Measurements from ENCODE around the gene AQP1. TPM values are rescaled to one million over a fixed set of nuclear protein-coding genes. Genes with fewer than 3 reads are reported as not detected.

The AQP1 gene
- total RNA-seq (2014; rRNA removed; shearing (Covaris generic)) (0.54 and 1.1 TPM in 2 replicates), polyA plus RNA-seq (2016; fragmentation: Nextera tagmentation; extraction: Ambion mirVana) (0.33 and 0.34 TPM in 2 replicates)

DNA sequence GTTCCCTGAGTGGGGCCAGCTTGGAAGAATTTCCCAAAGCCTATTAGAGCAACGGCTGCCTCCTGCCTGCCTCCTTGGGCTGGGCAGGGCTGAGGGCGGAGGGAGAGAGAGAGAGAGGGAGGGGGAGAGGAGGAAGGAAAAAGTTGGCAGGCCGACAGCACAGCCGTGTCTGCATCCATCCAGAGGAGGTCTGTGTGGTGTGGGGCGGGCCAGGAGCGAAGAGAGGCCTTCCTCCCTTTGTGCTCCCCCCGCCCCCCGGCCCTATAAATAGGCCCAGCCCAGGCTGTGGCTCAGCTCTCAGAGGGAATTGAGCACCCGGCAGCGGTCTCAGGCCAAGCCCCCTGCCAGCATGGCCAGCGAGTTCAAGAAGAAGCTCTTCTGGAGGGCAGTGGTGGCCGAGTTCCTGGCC is at the start of gene AQP1:
AQP1 (plus strand) TSS at position 293 of the 409 bp plus-strand sequence; CDS start at position 350, 57 bp downstream.
- in situ Hi-C loops (cut with MboI): no loop called here
- WGBS, 2 experiments (ENCODE audit: low coverage in 1 of 2, low lambda C conversion rate in 2 of 2, missing lambda C conversion rate in 2 of 2): 27 to 32% methylated on average over 10 to 12 of the region's 12 CpGs
- no peak within 1 kb of the TSS for H2AFZ ChIP-seq
- no peak within 1 kb of the TSS for H3K27ac ChIP-seq
- 0 out of 2 replicates have a peak, but pooled peaks cover 5% of the 10 kb centered on the region for H3F3A ChIP-seq (ENCODE audit: insufficient read depth)
- no peaks in the 10 kb centered on the region for H3K27me3 ChIP-seq (replicated peaks; ENCODE audit: insufficient read depth)
- no peaks in the 10 kb centered on the region for H3K79me2 ChIP-seq (ENCODE audit: insufficient read depth)
- H4K20me1 ChIP-seq (ENCODE audit: insufficient read depth): no peaks in the 10 kb centered on the region
- H3K4me2 ChIP-seq (ENCODE audit: unreplicated experiment): no peak within 1 kb of the TSS
- H3K4me1 ChIP-seq (ENCODE audit: insufficient read depth): peaks cover 31% of the 10 kb centered on the region
- no peaks in the 10 kb centered on the region for H3K9me3 ChIP-seq (ENCODE audit: low read depth)
- H3K9ac ChIP-seq: no peak within 1 kb of the TSS
- H3K36me3 ChIP-seq (ENCODE audit: low read depth): no peaks in the 10 kb centered on the region
- no peak for DNase-seq
- H3K9me2 ChIP-seq (ENCODE audit: insufficient read depth): no peaks in the 10 kb centered on the region
- no peak for TF ChIP-seq EZH2 (IDR thresholded peaks at IDR 0.05; ENCODE audit: insufficient read depth, poor library complexity, severe bottlenecking)
- no peak for TF ChIP-seq EZH2phosphoT487 (IDR thresholded peaks at IDR 0.05; ENCODE audit: insufficient read depth, low read depth)
- no peak within 1 kb of the TSS for H3K4me3 ChIP-seq

DNA sequence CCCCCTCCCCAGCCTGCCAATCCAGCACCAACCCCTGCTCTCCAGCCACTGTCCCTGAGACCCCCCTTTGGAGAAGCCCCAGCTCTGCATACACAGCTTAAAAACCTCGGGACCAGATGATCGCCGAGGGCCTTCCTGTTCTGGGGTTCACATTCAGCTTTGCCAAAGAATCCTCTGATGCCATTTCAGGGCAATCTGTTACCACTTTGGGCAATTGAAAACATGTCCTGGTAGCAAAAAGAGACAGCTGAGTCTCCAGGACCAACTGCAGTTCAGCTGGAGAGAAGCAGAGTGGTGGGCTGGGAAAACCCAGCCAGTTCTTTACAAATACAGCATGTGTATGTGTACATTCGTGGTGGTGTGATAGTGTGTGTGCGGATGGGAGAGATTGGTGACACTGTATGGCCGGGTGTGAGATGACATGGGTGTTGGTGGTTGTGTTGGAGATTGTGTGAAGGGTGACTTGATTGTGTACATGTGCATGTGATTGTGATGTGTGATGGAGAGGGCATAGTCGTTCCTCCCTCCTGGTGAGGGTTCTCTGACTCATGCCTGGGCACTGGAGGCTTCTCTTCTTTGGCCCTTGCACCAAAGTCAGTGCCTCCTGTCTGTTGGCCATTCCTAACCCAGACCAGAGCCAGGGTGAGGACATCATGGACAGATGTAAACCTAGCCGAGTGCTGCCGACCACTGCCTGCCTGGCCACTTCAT is 48.5 kb upstream of the AQP1 start:
- Histone ChIP-seq H3K27me3 (replicated peaks; ENCODE audit: insufficient read depth) (no peaks in the 10 kb centered on the region), H3K27ac (no peak overlapping the region), H3K79me2 (ENCODE audit: insufficient read depth) (no peaks in the 10 kb centered on the region), H4K20me1 (ENCODE audit: insufficient read depth) (no peaks in the 10 kb centered on the region), H3F3A (ENCODE audit: insufficient read depth) (no peaks in the 10 kb centered on the region), H3K4me1 (ENCODE audit: insufficient read depth) (no peaks in the 10 kb centered on the region), H3K9ac (no peak overlapping the region), H3K9me2 (ENCODE audit: insufficient read depth) (no peaks in the 10 kb centered on the region), H3K4me3 (no peak overlapping the region), H3K9me3 (ENCODE audit: low read depth) (no peaks in the 10 kb centered on the region), H3K4me2 (ENCODE audit: unreplicated experiment) (no peak overlapping the region), H3K36me3 (ENCODE audit: low read depth) (no peaks in the 10 kb centered on the region), H2AFZ (no peak overlapping the region)
- in situ Hi-C loops (cut with MboI): no loop called here
- TF ChIP-seq EZH2 (IDR thresholded peaks at IDR 0.05; ENCODE audit: insufficient read depth, poor library complexity, severe bottlenecking) (no peak), EZH2phosphoT487 (IDR thresholded peaks at IDR 0.05; ENCODE audit: insufficient read depth, low read depth) (no peak)
- DNase-seq: no peak
- 51 to 55% methylated on average over 9 of the region's 9 CpGs for WGBS, 2 experiments (ENCODE audit: low coverage in 1 of 2, low lambda C conversion rate in 2 of 2, missing lambda C conversion rate in 2 of 2)

DNA sequence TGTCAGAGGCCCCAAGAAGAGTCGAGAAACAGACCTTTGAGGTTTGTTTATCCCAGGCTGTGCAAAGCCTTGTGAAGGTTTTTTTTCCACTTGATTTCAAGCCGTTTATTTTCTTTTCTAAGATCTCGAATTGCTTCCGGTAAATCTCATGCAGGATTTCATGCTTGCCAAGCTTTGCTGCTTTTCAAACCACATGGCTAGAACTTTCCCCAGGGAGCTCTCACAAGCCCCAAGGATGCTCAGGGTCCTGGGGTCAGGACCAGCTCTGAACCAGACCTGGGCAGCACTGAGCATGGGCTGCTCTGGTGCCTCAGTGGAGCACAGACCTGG is 48.0 kb upstream of the AQP1 start:
- no peaks in the 10 kb centered on the region for H3K4me1 ChIP-seq (ENCODE audit: insufficient read depth)
- 27 to 28% methylated on average over 4 of the region's 4 CpGs for WGBS, 2 experiments (ENCODE audit: low coverage in 1 of 2, low lambda C conversion rate in 2 of 2, missing lambda C conversion rate in 2 of 2)
- no peak for TF ChIP-seq EZH2phosphoT487 (IDR thresholded peaks at IDR 0.05; ENCODE audit: insufficient read depth, low read depth)
- no peak for TF ChIP-seq EZH2 (IDR thresholded peaks at IDR 0.05; ENCODE audit: insufficient read depth, poor library complexity, severe bottlenecking)

DNA sequence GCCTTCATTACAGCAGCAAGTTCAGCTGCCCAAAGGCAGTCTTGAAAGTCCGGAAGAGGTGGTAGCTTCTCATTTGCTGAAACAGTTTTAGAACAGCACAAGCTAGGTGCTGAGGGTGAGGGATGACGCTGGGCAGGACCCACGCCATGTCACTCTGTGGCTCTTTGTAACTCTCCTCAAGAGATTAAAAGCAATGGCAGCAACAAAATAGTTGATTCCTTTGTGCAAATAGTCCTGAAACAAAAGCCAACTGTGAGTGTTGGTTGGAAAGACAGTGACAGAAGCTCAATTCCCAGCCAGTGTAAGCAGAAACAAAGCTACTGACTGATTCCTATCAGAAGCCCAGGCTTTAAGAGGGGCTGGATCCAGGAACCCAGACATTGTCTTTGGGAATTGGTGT is 47.6 kb upstream of the AQP1 start:
- Histone ChIP-seq H3K4me2 (ENCODE audit: unreplicated experiment) (no peak overlapping the region), H3K27me3 (replicated peaks; ENCODE audit: insufficient read depth) (no peaks in the 10 kb centered on the region), H3K4me3 (no peak overlapping the region), H3K79me2 (ENCODE audit: insufficient read depth) (no peaks in the 10 kb centered on the region), H3K9me3 (ENCODE audit: low read depth) (no peaks in the 10 kb centered on the region), H3F3A (ENCODE audit: insufficient read depth) (no peaks in the 10 kb centered on the region), H3K4me1 (ENCODE audit: insufficient read depth) (no peaks in the 10 kb centered on the region), H3K27ac (no peak overlapping the region), H3K36me3 (ENCODE audit: low read depth) (no peaks in the 10 kb centered on the region), H3K9me2 (ENCODE audit: insufficient read depth) (no peaks in the 10 kb centered on the region), H4K20me1 (ENCODE audit: insufficient read depth) (no peaks in the 10 kb centered on the region), H3K9ac (no peak overlapping the region), H2AFZ (no peak overlapping the region)
- DNase-seq: no peak
- TF ChIP-seq EZH2phosphoT487 (IDR thresholded peaks at IDR 0.05; ENCODE audit: insufficient read depth, low read depth) (no peak), EZH2 (IDR thresholded peaks at IDR 0.05; ENCODE audit: insufficient read depth, poor library complexity, severe bottlenecking) (no peak)
- in situ Hi-C loops (cut with MboI): no loop called here
- WGBS, 2 experiments (ENCODE audit: low coverage in 1 of 2, low lambda C conversion rate in 2 of 2, missing lambda C conversion rate in 2 of 2): 84 to 86% methylated on average over 3 of the region's 3 CpGs

More for the DNA sequence above, 48.0 kb upstream of the AQP1 start:
- H3K27ac ChIP-seq: no peak overlapping the region
- no peaks in the 10 kb centered on the region for H4K20me1 ChIP-seq (ENCODE audit: insufficient read depth)
- no peak for DNase-seq
- no peaks in the 10 kb centered on the region for H3K9me2 ChIP-seq (ENCODE audit: insufficient read depth)
- in situ Hi-C loops (cut with MboI): no loop called here
- H3K79me2 ChIP-seq (ENCODE audit: insufficient read depth): no peaks in the 10 kb centered on the region
- no peaks in the 10 kb centered on the region for H3K27me3 ChIP-seq (replicated peaks; ENCODE audit: insufficient read depth)
- H3K9ac ChIP-seq: no peak overlapping the region
- no peak overlapping the region for H3K4me2 ChIP-seq (ENCODE audit: unreplicated experiment)
- no peak overlapping the region for H2AFZ ChIP-seq
- H3K36me3 ChIP-seq (ENCODE audit: low read depth): no peaks in the 10 kb centered on the region
- no peak overlapping the region for H3K4me3 ChIP-seq
- H3K9me3 ChIP-seq (ENCODE audit: low read depth): no peaks in the 10 kb centered on the region
- no peaks in the 10 kb centered on the region for H3F3A ChIP-seq (ENCODE audit: insufficient read depth)
